Measurements from ENCODE around the gene NDST1. TPM values are rescaled to one million over a fixed set of nuclear protein-coding genes. Genes with fewer than 3 reads are reported as not detected.

The NDST1 gene
- total RNA-seq, 1 donor from 2014 or later, result 19.3 TPM

GRCh38 chr5:150538007-150538917 is 30.3 kb downstream of the NDST1 start:
- H3K4me3 ChIP-seq (ENCODE audit: low read length in 3 of 3), result no peak overlapping the region
- no peak overlapping the region for H3K9ac ChIP-seq (ENCODE audit: low read depth in 1 of 3, low read length in 3 of 3)
- peaks cover 0 to 7% (median 4%) of the 10 kb centered on the region in 3 donors for H3K4me1 ChIP-seq (ENCODE audit: control insufficient read depth in 3 of 3, insufficient read depth in 3 of 3, low read length in 3 of 3)
- no peak overlapping the region for H3K27ac ChIP-seq (ENCODE audit: low read depth, low read length)
- H3K27me3 ChIP-seq (ENCODE audit: control insufficient read depth in 3 of 3, insufficient read depth in 3 of 3, low read length in 3 of 3), result no peaks in the 10 kb centered on the region
- no peaks in the 10 kb centered on the region for H3K9me3 ChIP-seq (ENCODE audit: control insufficient read depth in 3 of 3, low read length in 3 of 3)
- peaks cover 64 to 87% (median 84%) of the 10 kb centered on the region in 3 donors for H3K36me3 ChIP-seq (ENCODE audit: control insufficient read depth in 3 of 3, insufficient read depth in 3 of 3, low read length in 3 of 3)

GRCh38 chr5:150539206-150539605 is 31.3 kb downstream of the NDST1 start:
- Histone ChIP-seq H3K27me3 (ENCODE audit: control insufficient read depth in 3 of 3, insufficient read depth in 3 of 3, low read length in 3 of 3) (no peaks in the 10 kb centered on the region), H3K4me1 (ENCODE audit: control insufficient read depth in 3 of 3, insufficient read depth in 3 of 3, low read length in 3 of 3) (peaks cover 0 to 7% (median 4%) of the 10 kb centered on the region in 3 donors), H3K4me3 (ENCODE audit: low read length in 3 of 3) (no peak overlapping the region), H3K9me3 (ENCODE audit: control insufficient read depth in 3 of 3, low read length in 3 of 3) (no peaks in the 10 kb centered on the region), H3K27ac (ENCODE audit: low read depth, low read length) (no peak overlapping the region), H3K9ac (ENCODE audit: low read depth in 1 of 3, low read length in 3 of 3) (no peak overlapping the region), H3K36me3 (ENCODE audit: control insufficient read depth in 3 of 3, insufficient read depth in 3 of 3, low read length in 3 of 3) (peaks cover 62 to 84% (median 80%) of the 10 kb centered on the region in 3 donors)

GRCh38 chr5:150540042-150540441 is 32.1 kb downstream of the NDST1 start:
- H3K9ac ChIP-seq (ENCODE audit: low read depth in 1 of 3, low read length in 3 of 3), result no peak overlapping the region
- H3K4me3 ChIP-seq (ENCODE audit: low read length in 3 of 3), result no peak overlapping the region
- H3K27ac ChIP-seq (ENCODE audit: low read depth, low read length), result no peak overlapping the region
- peaks cover 55 to 78% (median 73%) of the 10 kb centered on the region in 3 donors for H3K36me3 ChIP-seq (ENCODE audit: control insufficient read depth in 3 of 3, insufficient read depth in 3 of 3, low read length in 3 of 3)
- no peaks in the 10 kb centered on the region for H3K9me3 ChIP-seq (ENCODE audit: control insufficient read depth in 3 of 3, low read length in 3 of 3)
- H3K27me3 ChIP-seq (ENCODE audit: control insufficient read depth in 3 of 3, insufficient read depth in 3 of 3, low read length in 3 of 3), result no peaks in the 10 kb centered on the region
- H3K4me1 ChIP-seq (ENCODE audit: control insufficient read depth in 3 of 3, insufficient read depth in 3 of 3, low read length in 3 of 3), result peaks cover 0 to 9% (median 6%) of the 10 kb centered on the region in 3 donors

GRCh38 chr5:150540615-150541396 is 32.9 kb downstream of the NDST1 start:
- Histone ChIP-seq H3K9ac (ENCODE audit: low read depth in 1 of 3, low read length in 3 of 3) (no peak overlapping the region), H3K36me3 (ENCODE audit: control insufficient read depth in 3 of 3, insufficient read depth in 3 of 3, low read length in 3 of 3) (peaks cover 55 to 77% (median 73%) of the 10 kb centered on the region in 3 donors), H3K9me3 (ENCODE audit: control insufficient read depth in 3 of 3, low read length in 3 of 3) (no peaks in the 10 kb centered on the region), H3K27me3 (ENCODE audit: control insufficient read depth in 3 of 3, insufficient read depth in 3 of 3, low read length in 3 of 3) (no peaks in the 10 kb centered on the region), H3K27ac (ENCODE audit: low read depth, low read length) (no peak overlapping the region), H3K4me1 (ENCODE audit: control insufficient read depth in 3 of 3, insufficient read depth in 3 of 3, low read length in 3 of 3) (peaks cover 0 to 9% (median 6%) of the 10 kb centered on the region in 3 donors), H3K4me3 (ENCODE audit: low read length in 3 of 3) (no peak overlapping the region)

GRCh38 chr5:150541397-150541675 is 33.4 kb downstream of the NDST1 start:
- no peaks in the 10 kb centered on the region for H3K27me3 ChIP-seq (ENCODE audit: control insufficient read depth in 3 of 3, insufficient read depth in 3 of 3, low read length in 3 of 3)
- H3K4me3 ChIP-seq (ENCODE audit: low read length in 3 of 3), result no peak overlapping the region
- no peaks in the 10 kb centered on the region for H3K9me3 ChIP-seq (ENCODE audit: control insufficient read depth in 3 of 3, low read length in 3 of 3)
- H3K4me1 ChIP-seq (ENCODE audit: control insufficient read depth in 3 of 3, insufficient read depth in 3 of 3, low read length in 3 of 3), result peaks cover 0 to 9% (median 6%) of the 10 kb centered on the region in 3 donors
- H3K27ac ChIP-seq (ENCODE audit: low read depth, low read length), result no peak overlapping the region
- H3K36me3 ChIP-seq (ENCODE audit: control insufficient read depth in 3 of 3, insufficient read depth in 3 of 3, low read length in 3 of 3), result peaks cover 55 to 75% (median 74%) of the 10 kb centered on the region in 3 donors
- no peak overlapping the region for H3K9ac ChIP-seq (ENCODE audit: low read depth in 1 of 3, low read length in 3 of 3)

GRCh38 chr5:150541895-150542294 is 34.0 kb downstream of the NDST1 start:
- Histone ChIP-seq H3K27me3 (ENCODE audit: control insufficient read depth in 3 of 3, insufficient read depth in 3 of 3, low read length in 3 of 3) (no peaks in the 10 kb centered on the region), H3K4me3 (ENCODE audit: low read length in 3 of 3) (no peak overlapping the region), H3K36me3 (ENCODE audit: control insufficient read depth in 3 of 3, insufficient read depth in 3 of 3, low read length in 3 of 3) (peaks cover 58 to 79% (median 75%) of the 10 kb centered on the region in 3 donors), H3K9me3 (ENCODE audit: control insufficient read depth in 3 of 3, low read length in 3 of 3) (no peaks in the 10 kb centered on the region), H3K27ac (ENCODE audit: low read depth, low read length) (no peak overlapping the region), H3K4me1 (ENCODE audit: control insufficient read depth in 3 of 3, insufficient read depth in 3 of 3, low read length in 3 of 3) (peaks cover 0 to 9% (median 6%) of the 10 kb centered on the region in 3 donors), H3K9ac (ENCODE audit: low read depth in 1 of 3, low read length in 3 of 3) (no peak overlapping the region)

- Histone ChIP-seq H3K9ac (ENCODE audit: low read depth in 1 of 3, low read length in 3 of 3) (no peak overlapping the region), H3K4me3 (ENCODE audit: low read length in 3 of 3) (no peak overlapping the region), H3K27ac (ENCODE audit: low read depth, low read length) (no peak overlapping the region), H3K27me3 (ENCODE audit: control insufficient read depth in 3 of 3, insufficient read depth in 3 of 3, low read length in 3 of 3) (no peaks in the 10 kb centered on the region), H3K4me1 (ENCODE audit: control insufficient read depth in 3 of 3, insufficient read depth in 3 of 3, low read length in 3 of 3) (peaks cover 0 to 9% (median 6%) of the 10 kb centered on the region in 3 donors), H3K9me3 (ENCODE audit: control insufficient read depth in 3 of 3, low read length in 3 of 3) (no peaks in the 10 kb centered on the region), H3K36me3 (ENCODE audit: control insufficient read depth in 3 of 3, insufficient read depth in 3 of 3, low read length in 3 of 3) (peaks cover 62 to 77% (median 76%) of the 10 kb centered on the region in 3 donors)
Observed at GRCh38 chr5:150542933-150543445, 35.1 kb downstream of the NDST1 start.

GRCh38 chr5:150544611-150545219 is 36.8 kb downstream of the NDST1 start:
- Histone ChIP-seq H3K36me3 (ENCODE audit: control insufficient read depth in 3 of 3, insufficient read depth in 3 of 3, low read length in 3 of 3) (peaks cover 59 to 73% (median 71%) of the 10 kb centered on the region in 3 donors), H3K9ac (ENCODE audit: low read depth in 1 of 3, low read length in 3 of 3) (no peak overlapping the region), H3K27ac (ENCODE audit: low read depth, low read length) (no peak overlapping the region)

GRCh38 chr5:150545246-150545645 is 37.3 kb downstream of the NDST1 start:
- Histone ChIP-seq H3K9me3 (ENCODE audit: control insufficient read depth in 3 of 3, low read length in 3 of 3) (no peaks in the 10 kb centered on the region), H3K9ac (ENCODE audit: low read depth in 1 of 3, low read length in 3 of 3) (no peak overlapping the region), H3K27me3 (ENCODE audit: control insufficient read depth in 3 of 3, insufficient read depth in 3 of 3, low read length in 3 of 3) (no peaks in the 10 kb centered on the region), H3K4me1 (ENCODE audit: control insufficient read depth in 3 of 3, insufficient read depth in 3 of 3, low read length in 3 of 3) (peaks cover 0 to 6% (median 3%) of the 10 kb centered on the region in 3 donors), H3K4me3 (ENCODE audit: low read length in 3 of 3) (no peak overlapping the region), H3K27ac (ENCODE audit: low read depth, low read length) (no peak overlapping the region), H3K36me3 (ENCODE audit: control insufficient read depth in 3 of 3, insufficient read depth in 3 of 3, low read length in 3 of 3) (peaks cover 58 to 71% (median 69%) of the 10 kb centered on the region in 3 donors)

More at GRCh38 chr5:150544611-150545219, 36.8 kb downstream of the NDST1 start:
- peaks cover 0 to 6% (median 3%) of the 10 kb centered on the region in 3 donors for H3K4me1 ChIP-seq (ENCODE audit: control insufficient read depth in 3 of 3, insufficient read depth in 3 of 3, low read length in 3 of 3)
- H3K4me3 ChIP-seq (ENCODE audit: low read length in 3 of 3), result no peak overlapping the region
- no peaks in the 10 kb centered on the region for H3K9me3 ChIP-seq (ENCODE audit: control insufficient read depth in 3 of 3, low read length in 3 of 3)
- no peaks in the 10 kb centered on the region for H3K27me3 ChIP-seq (ENCODE audit: control insufficient read depth in 3 of 3, insufficient read depth in 3 of 3, low read length in 3 of 3)
